KMS-11 (cell line): ENCODE results near the gene ULK4.

Experiments
- H2AFZ ChIP-seq: fragments of 200-600 bp; sonication (generic); 2 replicates; pipeline ENCODE4 v1.6.1; 2016; ENCODE audit warnings: antibody characterized with exemption, mixed run types, low read depth
- H3K27ac ChIP-seq: fragments of 200-600 bp; sonication (generic); 2 replicates; pipeline ENCODE4 v1.6.1; 2016; ENCODE audit warnings: mild to moderate bottlenecking, mixed run types
- H3K27me3 ChIP-seq: fragments of 200-600 bp; sonication (generic); 2 replicates; pipeline ENCODE4 v1.6.1; 2017; ENCODE audit warnings: mild to moderate bottlenecking, low read depth, mixed run types, moderate library complexity; ENCODE audit not compliant: insufficient read depth
- H3K36me3 ChIP-seq: fragments of 200-600 bp; sonication (generic); 2 replicates; pipeline ENCODE4 v1.6.1; 2017; ENCODE audit warnings: mild to moderate bottlenecking, mixed run types; ENCODE audit not compliant: insufficient read depth
- H3K4me1 ChIP-seq: fragments of 200-600 bp; sonication (generic); 2 replicates; pipeline ENCODE4 v1.6.1; 2016; ENCODE audit warnings: mild to moderate bottlenecking, low read depth, mixed run types; ENCODE audit not compliant: poor library complexity, severe bottlenecking
- H3K4me2 ChIP-seq: fragments of 200-600 bp; sonication (generic); 2 replicates; pipeline ENCODE4 v1.7.0; 2016; ENCODE audit warnings: mild to moderate bottlenecking, mixed run types
- H3K4me3 ChIP-seq: fragments of 200-600 bp; sonication (generic); IDR thresholded peaks from 2 replicates; pipeline ENCODE4 v1.6.1; 2017; ENCODE audit warnings: low read depth, low read length, mixed read lengths; ENCODE audit not compliant: insufficient read depth
- H3K79me2 ChIP-seq: fragments of 200-600 bp; sonication (generic); 2 replicates; pipeline ENCODE4 v1.6.1; 2016; ENCODE audit warnings: low read depth, mixed run types; ENCODE audit not compliant: insufficient read depth
- H3K9ac ChIP-seq: fragments of 200-600 bp; sonication (generic); 2 replicates; pipeline ENCODE4 v1.6.1; 2016; ENCODE audit warnings: mild to moderate bottlenecking, mixed run types
- H4K20me1 ChIP-seq: fragments of 200-600 bp; sonication (generic); 2 replicates; pipeline ENCODE4 v1.6.1; 2016; ENCODE audit warnings: mild to moderate bottlenecking, mixed run types; ENCODE audit not compliant: insufficient read depth
- CTCF ChIP-seq: fragments of 200-600 bp; sonication (generic); conservative IDR thresholded peaks from 2 replicates; pipeline ENCODE4 v1.6.1; 2017; ENCODE audit warnings: low read depth, mild to moderate bottlenecking, antibody characterized with exemption, low read length, moderate library complexity, mixed read lengths

ULK4 gene

DNA sequence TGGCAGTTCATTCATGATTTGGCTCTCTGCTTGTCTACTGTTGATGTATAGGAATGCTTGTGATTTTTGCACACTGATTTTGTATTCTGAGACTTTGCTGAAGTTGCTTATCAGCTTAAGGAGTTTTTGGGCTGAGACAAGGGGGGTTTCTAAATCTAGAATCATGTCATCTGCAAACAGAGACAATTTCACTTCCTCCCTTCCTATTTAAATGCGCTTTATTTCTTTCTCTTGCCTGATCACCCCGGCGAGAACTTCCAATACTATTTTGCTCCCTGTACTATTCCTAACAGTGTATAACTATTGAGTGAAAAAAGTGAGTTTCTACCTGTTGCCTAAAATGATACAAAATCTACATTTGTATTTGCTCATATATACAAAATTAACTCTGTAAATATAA, 128.3 kb downstream of the ULK4 start:
- no peaks in the 10 kb centered on the region for H4K20me1 ChIP-seq
- H2AFZ ChIP-seq: no peak overlapping the region
- H3K27ac ChIP-seq: no peak overlapping the region
- H3K4me3 ChIP-seq: no peak overlapping the region
- no peaks in the 10 kb centered on the region for H3K36me3 ChIP-seq
- H3K27me3 ChIP-seq: no peaks in the 10 kb centered on the region
- TF ChIP-seq CTCF: no peak
- H3K4me1 ChIP-seq: no peaks in the 10 kb centered on the region
- H3K9ac ChIP-seq: no peak overlapping the region
- H3K4me2 ChIP-seq: no peak overlapping the region
- no peaks in the 10 kb centered on the region for H3K79me2 ChIP-seq

- no peak overlapping the region for H2AFZ ChIP-seq
- TF ChIP-seq CTCF: no peak
- no peaks in the 10 kb centered on the region for H3K27me3 ChIP-seq
- no peak overlapping the region for H3K4me2 ChIP-seq
- no peak overlapping the region for H3K4me3 ChIP-seq
- no peaks in the 10 kb centered on the region for H4K20me1 ChIP-seq
- H3K79me2 ChIP-seq: no peaks in the 10 kb centered on the region
- H3K4me1 ChIP-seq: no peaks in the 10 kb centered on the region
- H3K36me3 ChIP-seq: no peaks in the 10 kb centered on the region
- no peak overlapping the region for H3K9ac ChIP-seq
- no peak overlapping the region for H3K27ac ChIP-seq
These were observed 142.7 kb downstream of the ULK4 start for GRCh38 chr3:41819236-41819635.

- Histone ChIP-seq H3K4me3 (no peak overlapping the region), H3K4me2 (no peak overlapping the region), H3K9ac (no peak overlapping the region), H3K27me3 (no peaks in the 10 kb centered on the region), H3K79me2 (no peaks in the 10 kb centered on the region), H3K27ac (no peak overlapping the region), H4K20me1 (no peaks in the 10 kb centered on the region), H3K4me1 (no peaks in the 10 kb centered on the region), H2AFZ (no peak overlapping the region), H3K36me3 (no peaks in the 10 kb centered on the region)
- TF ChIP-seq CTCF: no peak
These were observed 153.3 kb downstream of the ULK4 start for GRCh38 chr3:41808618-41809017.

DNA sequence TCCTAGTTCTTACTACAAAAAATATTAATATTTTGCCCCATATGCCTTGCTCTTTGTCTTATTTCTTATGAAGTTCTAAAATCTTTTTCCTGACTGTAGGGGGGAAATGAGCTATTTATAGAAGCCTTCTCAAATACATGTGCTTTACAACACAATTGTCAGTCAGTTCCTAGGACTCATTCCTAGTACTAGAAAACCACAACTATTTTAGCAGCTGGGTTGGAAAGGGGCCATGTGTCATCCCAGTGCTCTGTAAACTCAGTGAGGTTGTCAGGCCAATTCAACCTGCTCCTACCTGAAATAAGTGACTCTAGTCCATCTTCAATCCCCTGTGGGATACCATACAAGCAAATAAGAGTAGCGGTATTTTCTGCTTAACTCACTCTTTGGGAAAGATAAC, 153.8 kb downstream of the ULK4 start:
- Histone ChIP-seq H3K27me3 (no peaks in the 10 kb centered on the region), H3K4me1 (no peaks in the 10 kb centered on the region), H3K4me2 (no peak overlapping the region), H2AFZ (no peak overlapping the region), H3K27ac (no peak overlapping the region), H3K9ac (no peak overlapping the region), H3K36me3 (no peaks in the 10 kb centered on the region), H3K4me3 (no peak overlapping the region), H4K20me1 (no peaks in the 10 kb centered on the region), H3K79me2 (no peaks in the 10 kb centered on the region)
- no peak for TF ChIP-seq CTCF
